Measurements from ENCODE around the gene OR11H1.
"Not testable (repeated sequence)": the region's sequence is repeated elsewhere in the genome, so short reads cannot be mapped to it uniquely, and the experiment has no call there.

The OR11H1 gene, protein sequence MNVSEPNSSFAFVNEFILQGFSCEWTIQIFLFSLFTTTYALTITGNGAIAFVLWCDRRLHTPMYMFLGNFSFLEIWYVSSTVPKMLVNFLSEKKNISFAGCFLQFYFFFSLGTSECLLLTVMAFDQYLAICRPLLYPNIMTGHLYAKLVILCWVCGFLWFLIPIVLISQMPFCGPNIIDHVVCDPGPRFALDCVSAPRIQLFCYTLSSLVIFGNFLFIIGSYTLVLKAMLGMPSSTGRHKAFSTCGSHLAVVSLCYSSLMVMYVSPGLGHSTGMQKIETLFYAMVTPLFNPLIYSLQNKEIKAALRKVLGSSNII

DNA sequence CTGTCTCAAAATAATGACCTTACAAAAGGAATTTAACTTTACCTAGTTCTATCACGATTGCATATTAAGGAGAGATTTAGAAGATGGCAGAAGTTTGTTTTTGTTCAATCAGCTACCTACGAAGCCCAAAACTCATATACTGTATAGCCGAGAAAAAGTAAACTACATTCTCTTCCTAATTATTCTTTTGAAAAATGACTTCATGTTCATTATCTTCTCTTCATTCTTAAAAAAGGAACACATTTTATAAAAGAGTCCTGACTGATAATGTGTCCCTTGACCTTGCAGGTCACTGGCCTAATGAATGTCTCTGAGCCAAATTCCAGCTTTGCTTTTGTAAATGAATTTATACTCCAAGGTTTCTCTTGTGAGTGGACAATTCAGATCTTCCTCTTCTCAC is at the start of gene OR11H1:
Gene OR11H1 (plus strand): TSS at position 301 of the 400 bp plus-strand sequence. CDS start 0 bp downstream, at position 301.
- not testable (repeated sequence) for DNase-seq

GRCh38 chr22:15509967-15510366 is 18.0 kb upstream of the OR11H1 start:
- not testable (repeated sequence) for DNase-seq

GRCh38 chr22:15515896-15516295 is 12.1 kb upstream of the OR11H1 start:
- DNase-seq, result not testable (repeated sequence)

- DNase-seq, result not testable (repeated sequence)
Observed at GRCh38 chr22:15553767-15554166, 25.8 kb downstream of the OR11H1 start.

- DNase-seq, result not testable (repeated sequence)
Observed at GRCh38 chr22:15563461-15563860, 35.5 kb downstream of the OR11H1 start.

DNA sequence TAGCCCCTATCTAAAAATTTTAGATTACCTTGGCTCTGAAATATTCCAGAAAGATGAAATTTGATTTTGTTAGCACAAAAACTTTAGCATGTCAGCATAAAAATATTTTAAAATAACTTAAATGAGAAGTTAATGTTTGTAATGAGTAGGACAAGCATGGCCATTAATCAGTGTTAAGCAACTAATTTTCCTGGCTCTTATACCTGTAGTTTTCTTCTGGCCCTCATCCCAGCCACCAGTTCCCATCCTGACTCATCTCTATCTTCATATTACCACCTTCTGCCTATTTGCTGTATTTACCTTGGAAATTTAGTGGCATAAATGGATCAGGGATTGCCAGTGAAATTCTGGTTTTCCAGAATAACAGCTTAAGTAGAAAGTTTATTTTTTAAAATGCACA is 37.1 kb downstream of the OR11H1 start:
- DNase-seq, result not testable (repeated sequence)

Measured in NCI-H1436 (cell line).